Measurements from ENCODE around the gene DUOX2.
"Not testable (repeated sequence)": the region's sequence is repeated elsewhere in the genome, so short reads cannot be mapped to it uniquely, and the experiment has no call there.

- not testable (repeated sequence) for TF ChIP-seq POLR2A (IDR thresholded peaks at IDR 0.05; ENCODE audit: borderline replicate concordance, extremely low read depth, insufficient read depth, insufficient read length); EZH2 (IDR thresholded peaks at IDR 0.05); JUND (IDR thresholded peaks at IDR 0.05); RAD21 (IDR thresholded peaks at IDR 0.05; ENCODE audit: low read depth); SIN3A (IDR thresholded peaks at IDR 0.05; ENCODE audit: low read depth); CTCF (IDR thresholded peaks at IDR 0.05 in 2 of 3, conservative IDR thresholded peaks at IDR 0.05 in 1 of 3; ENCODE audit: borderline replicate concordance in 1 of 3, insufficient read depth in 1 of 3, low read depth in 2 of 3, low read length in 2 of 3); SP1 (IDR thresholded peaks at IDR 0.05; ENCODE audit: low read depth); POLR2AphosphoS5 (IDR thresholded peaks at IDR 0.05; ENCODE audit: low read depth, low read length); MAX (IDR thresholded peaks at IDR 0.05); ZFX (IDR thresholded peaks at IDR 0.05)
These were observed 33.4 kb downstream of the DUOX2 start for GRCh38 chr15:45080593-45080992.

Data from HCT116 (cell line).